HG03039 (cell line): ENCODE data around the gene LGALS7B.
"Not testable (repeated sequence)": the region's sequence is repeated elsewhere in the genome, so short reads cannot be mapped to it uniquely, and the experiment has no call there.

Experiments
- ATAC-seq: cut with Tn5 transposase; IDR thresholded peaks from one replicate; pipeline ENCODE4 v1.9.1; 2021; ENCODE audit warnings: mild to moderate bottlenecking, moderate library complexity; ENCODE audit not compliant: unreplicated experiment

The LGALS7B gene

DNA sequence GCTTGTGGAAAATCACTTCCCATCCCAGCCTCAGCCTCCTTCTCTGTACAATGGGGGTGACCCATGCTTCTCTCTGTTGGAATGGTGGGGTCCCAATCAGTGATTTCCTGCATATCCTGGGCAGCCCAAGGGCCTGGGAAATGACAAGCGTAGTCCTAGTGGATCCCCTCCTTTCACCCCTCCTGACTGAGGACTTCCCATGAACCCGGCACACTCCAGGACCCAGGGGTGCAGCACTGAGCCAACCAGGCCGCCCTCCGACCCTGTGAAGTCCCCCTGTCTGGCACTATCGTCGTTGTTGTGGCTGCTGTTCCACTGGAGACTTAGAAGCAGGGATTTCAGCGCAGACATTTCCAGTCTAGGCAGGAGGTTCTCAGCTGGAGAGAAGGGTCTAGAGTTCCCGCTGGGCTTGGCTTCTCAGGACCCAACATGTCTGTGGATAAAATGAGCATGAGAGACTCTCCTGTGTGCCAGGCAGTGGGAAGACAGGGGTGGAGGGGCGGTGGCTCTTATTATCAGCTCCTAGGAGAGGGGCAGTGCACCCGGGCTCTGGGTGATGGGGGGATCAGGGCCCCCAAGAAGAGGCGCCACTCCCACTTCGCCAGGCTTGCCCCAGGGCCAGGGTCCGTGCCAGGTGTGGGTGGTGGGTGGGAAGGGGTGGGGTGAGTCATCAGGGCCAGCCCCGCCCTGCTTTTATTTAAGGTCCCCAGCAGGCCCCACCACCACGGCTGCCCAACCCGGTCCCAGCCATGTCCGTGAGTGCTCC, at the start of gene LGALS7B:
LGALS7B (plus strand) TSS at position 723 of the 766 bp plus-strand sequence; CDS start at position 750, 27 bp downstream.
- ATAC-seq: no peak

DNA sequence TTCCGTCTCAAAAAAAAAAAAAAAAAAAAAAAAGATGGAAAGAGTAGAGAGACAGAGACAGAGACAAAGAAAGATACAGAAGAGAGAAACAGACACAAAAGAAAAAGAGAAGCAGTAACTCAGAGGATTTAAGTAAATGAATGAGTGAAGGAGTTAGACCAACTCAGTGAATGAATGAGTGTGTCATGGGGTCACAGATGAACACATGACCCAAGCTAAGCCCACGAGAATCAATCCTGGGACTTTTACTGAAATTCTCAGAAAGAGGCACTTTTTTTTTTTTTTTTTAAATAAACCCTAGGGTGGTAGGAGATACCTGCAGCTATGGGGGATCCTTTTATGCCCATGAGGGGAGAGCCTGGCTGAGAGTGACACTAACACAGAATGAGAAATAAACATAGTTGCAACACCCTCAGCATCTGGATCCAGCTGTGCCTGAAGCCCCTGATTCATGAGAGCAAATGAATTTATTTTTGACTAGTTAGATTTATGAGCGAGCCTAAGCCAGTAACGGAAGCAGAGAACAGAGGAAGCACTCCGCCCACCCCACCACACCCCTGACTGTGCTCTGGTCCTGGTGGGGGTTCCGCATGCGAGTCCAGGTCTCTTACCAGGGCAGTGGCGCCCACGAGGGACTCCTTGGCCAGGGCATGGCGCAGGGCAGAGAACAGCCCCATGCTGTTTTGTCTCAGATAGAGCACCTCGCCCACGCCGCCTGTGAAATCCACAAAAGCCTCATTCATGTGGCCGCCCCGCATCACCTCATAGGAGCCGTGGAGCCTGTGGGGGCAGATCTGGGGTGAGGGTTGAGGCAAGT, 49.4 kb upstream of the LGALS7B start:
- ATAC-seq: no peak

DNA sequence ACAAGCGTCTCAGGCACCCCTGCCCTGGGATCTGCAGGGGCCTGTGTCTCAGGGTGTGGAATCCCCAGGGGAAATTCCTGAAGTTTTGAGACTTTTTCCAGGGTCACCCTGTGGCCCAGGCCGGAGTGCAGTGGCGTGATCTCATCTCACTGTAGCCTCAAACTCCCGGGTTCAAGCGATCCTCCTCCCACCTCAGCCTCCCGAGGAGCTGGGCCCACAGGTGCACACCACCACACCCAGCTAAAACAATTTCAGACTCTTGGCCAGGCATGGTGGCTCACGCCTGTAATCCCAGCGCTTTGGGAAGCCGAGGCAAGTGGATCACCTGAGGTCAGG, 48.8 kb upstream of the LGALS7B start:
- no peak for ATAC-seq

- no peak for ATAC-seq
Measured at GRCh38 chr19:38740932-38741331, 48.1 kb upstream of the LGALS7B start.

DNA sequence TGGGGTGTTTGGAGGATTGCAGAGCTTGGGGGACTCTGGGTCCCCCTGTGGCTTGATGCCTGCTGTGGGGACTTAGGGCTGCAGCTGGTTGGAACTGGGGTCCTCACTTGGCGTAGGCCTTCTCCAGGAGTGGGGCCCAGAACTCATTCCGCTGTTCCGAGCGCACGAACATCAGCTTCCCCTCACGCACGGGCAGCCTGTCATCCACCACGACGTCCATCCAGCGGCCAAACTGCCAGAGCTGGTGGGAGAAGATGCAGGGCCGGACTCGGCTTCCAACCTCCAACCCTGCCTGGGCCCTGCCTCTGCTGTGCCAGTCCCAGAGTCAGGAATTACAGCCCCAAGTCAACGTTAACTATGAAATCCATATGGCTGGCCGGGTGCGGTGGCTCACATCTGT, 47.3 kb upstream of the LGALS7B start:
- no peak for ATAC-seq

GRCh38 chr19:38742296-38742695, 46.7 kb upstream of the LGALS7B start:
- no peak for ATAC-seq

DNA sequence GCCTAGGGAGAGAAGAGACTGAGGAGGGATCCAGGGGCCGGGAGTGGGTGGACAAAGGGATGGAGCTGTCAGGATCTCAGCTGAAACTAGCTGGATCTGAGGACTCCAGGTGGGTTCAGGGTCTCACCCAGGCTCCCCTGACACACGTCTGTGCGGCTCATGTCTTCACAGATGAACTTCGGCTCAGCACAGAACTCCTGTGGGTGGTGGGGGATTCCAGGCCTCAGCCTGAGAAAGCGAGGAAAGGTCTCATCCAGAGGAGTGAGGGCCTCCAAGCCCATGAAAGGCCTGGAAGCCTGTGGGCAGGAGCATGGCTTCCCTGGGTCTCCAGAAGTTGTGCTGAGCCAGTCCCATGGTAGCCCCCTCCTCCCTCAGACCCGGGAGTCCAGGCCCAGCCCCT, 46.1 kb upstream of the LGALS7B start:
- ATAC-seq: no peak

DNA sequence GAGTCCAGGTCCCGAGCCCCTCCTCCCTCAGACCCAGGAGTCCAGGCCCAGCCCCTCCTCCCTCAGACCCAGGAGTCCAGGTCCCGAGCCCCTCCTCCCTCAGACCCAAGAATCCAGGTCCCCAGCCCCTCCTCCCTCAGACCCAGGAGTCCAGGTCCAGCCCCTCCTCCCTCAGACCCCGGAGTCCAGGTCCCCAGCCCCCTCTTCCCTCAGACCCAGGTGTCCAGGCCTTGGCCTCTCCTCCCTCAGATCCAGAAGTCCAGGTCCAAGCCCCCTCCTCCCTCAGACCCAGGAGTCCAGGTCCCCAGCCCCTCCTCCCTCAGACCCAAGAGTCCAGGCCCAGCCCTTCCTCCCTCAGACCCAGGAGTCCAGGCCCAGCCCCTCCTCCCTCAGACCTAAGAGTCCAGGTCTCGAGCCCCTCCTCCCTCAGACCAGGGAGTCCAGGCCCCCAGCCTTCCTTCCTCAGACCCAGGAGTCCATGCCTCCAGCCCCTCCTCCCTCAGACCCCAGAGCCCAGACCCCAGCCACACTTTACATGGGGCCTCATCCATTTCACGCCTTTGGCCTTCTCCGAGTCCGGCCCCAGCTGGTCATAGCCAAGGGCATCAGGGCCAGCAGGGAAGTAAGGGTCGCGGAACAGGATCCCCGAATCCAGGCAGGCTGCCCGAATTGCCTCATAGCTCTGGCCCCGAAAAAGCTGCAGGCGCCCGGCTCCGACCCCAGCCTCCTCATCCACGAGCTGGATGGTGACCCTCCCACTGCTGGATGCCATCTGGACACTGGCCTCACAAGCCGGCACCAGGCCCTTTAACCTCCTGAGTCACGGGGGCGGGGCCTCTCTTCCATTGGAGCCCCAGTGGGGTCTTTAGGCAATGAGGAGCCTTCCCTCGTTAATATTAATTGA, 45.4 kb upstream of the LGALS7B start:
- no peak for ATAC-seq

DNA sequence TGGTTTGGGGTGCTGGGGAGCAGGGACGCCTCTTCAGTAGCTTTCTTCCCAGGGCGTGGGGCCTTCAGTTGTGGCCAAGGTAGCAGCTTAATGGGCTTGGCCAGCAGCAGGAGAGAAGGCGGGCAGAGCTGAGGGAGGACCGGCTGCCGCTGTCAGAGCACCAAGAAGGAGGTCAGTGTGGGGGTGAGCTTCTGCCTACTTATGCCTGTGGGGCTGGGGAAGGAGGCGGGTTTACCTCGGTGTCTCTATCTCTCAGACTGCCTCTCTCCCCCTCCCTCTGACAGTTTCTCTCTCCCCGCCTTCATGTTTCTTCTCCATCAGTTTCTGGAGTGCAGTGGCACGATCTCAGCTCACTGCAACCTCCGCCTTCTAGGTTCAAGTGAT, 44.7 kb upstream of the LGALS7B start, which contains the start of gene CAPN12:
CAPN12 (minus strand) TSS at position 177 of the 384 bp plus-strand sequence. CDS start 309 bp downstream, outside the sequence.
- ATAC-seq: no peak

DNA sequence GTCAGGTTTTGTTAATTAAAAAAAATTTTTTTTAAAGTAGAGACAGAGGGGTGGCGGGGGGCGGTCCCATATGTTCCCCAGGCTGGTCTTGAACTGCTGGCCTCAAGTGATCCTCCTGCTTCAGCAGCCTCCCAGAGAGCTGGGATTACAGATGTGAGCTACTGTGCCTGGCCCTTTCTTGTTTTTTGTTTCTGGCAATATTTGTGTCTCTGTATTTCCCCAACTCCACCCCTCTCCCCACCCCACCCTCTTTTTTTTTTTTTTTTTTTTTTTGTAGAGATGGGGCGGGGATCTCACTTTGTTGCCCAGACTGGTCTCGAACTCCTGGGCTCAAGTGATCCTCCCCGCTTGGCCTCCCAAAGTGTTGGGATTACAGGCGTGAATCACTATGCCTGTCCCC, 44.1 kb upstream of the LGALS7B start:
- ATAC-seq: no peak

DNA sequence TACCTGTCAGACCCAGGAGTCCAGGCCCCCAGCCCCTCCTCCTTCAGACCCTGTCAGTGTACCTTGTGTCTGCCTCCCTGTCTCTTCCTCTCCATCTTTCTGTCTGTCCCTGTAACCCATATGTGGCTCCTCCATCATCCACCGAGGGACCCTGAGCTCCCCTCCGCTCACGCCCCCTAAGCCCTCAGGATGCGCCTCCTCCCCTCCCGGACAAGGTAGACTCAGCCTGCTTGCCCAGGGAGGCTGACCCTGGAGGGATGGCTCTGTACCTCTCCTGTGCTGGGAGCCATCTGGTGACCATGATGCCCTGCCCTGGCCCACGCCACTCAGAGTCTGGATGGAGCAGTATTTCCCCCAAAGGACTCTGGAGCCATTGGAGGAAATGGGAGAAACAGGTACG, 43.7 kb upstream of the LGALS7B start:
- no peak for ATAC-seq

GRCh38 chr19:38753783-38754182, 35.2 kb upstream of the LGALS7B start:
- not testable (repeated sequence) for ATAC-seq

GRCh38 chr19:38754196-38754595, 34.8 kb upstream of the LGALS7B start:
- not testable (repeated sequence) for ATAC-seq

- ATAC-seq: no peak
Measured at GRCh38 chr19:38759590-38760003, 29.4 kb upstream of the LGALS7B start.

GRCh38 chr19:38760805-38761517, 28.0 kb upstream of the LGALS7B start:
- not testable (repeated sequence) for ATAC-seq

- not testable (repeated sequence) for ATAC-seq
Measured at GRCh38 chr19:38761884-38762389, 27.1 kb upstream of the LGALS7B start.

DNA sequence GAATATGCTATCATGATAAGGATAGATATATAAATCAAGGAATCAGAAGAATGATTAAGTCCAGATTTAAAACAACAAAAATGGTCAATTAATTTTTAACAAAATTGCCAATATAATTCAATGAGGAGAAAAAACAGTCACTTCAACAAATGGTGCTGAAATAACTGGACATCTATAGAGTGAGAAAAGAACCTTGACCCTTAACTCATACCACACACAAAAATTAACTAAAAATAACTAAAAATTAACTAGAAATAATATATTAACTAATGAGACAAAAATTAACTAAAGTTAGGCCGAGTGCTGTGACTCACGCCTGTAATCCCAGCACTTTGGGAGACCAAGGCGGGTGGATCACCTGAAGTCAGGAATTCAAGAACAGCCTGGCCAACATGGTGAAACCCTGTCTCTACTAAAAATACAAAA, 25.2 kb upstream of the LGALS7B start:
- ATAC-seq: no peak

- ATAC-seq: no peak
Measured at GRCh38 chr19:38765214-38765613, 23.8 kb upstream of the LGALS7B start.

DNA sequence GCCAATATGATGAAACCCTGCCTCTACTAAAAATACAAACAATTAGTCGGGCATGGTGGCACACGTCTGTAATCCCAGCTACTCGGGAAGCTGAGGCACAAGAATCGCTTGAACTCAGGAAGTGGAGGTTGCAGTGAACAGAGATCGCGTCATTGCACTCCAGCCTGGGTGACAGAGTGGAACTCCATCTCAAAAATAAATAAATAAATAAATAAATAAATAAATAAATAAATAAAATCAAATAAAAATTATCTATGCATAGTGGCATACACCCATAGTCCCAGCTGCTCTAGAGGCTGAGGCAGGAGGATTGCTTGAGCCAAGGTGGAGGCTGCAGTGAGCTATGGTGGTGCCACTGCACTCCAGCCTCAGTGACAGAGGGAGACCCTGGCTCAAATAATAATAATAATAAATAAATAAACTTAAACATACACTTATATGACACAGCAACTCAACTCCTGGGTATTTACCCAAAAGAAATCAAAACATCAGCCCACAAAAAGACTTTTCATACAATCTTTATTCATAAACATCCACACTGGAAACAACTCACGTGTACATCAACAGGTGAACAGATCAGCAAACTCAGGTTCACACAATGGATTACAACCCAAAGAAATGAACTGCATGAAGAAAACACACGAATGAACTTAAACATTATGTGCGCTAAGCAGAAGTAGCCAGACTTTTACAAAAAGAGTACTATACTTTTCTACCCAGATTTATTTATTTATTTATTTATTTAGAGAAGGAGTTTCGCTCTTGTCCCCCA, 22.5 kb upstream of the LGALS7B start:
- no peak for ATAC-seq
